Thyroid gland (tissue), 4 donors: ENCODE measurements around the gene OR5B21. TPM values are rescaled to one million over a fixed set of nuclear protein-coding genes. Genes with fewer than 3 reads are reported as not detected.

Source experiments
- DNase-seq, 2 donors: peaks; one replicate each; pipeline ENCODE4 v3.0.0-alpha.2; 2019
- H3K27ac ChIP-seq, 3 donors: fragments of 200-600 bp; sonication (generic); 1 replicate in 2 of 3; 2 replicates in 1 of 3; pipeline ENCODE4 v1.5.1; 2016 to 2019; ENCODE audit warnings: mild to moderate bottlenecking in 1 of 3, moderate library complexity in 1 of 3
- H3K27me3 ChIP-seq: fragments of 200-600 bp; sonication (generic); one replicate; pipeline ENCODE4 v1.5.1; 2019
- H3K36me3 ChIP-seq, 2 donors: fragments of 200-600 bp; sonication (generic); one replicate each; pipeline ENCODE4 v1.5.1; 2016 to 2019
- H3K4me1 ChIP-seq, 2 donors: fragments of 200-600 bp; sonication (generic); one replicate each; pipeline ENCODE4 v1.5.1; 2017 to 2019
- H3K4me3 ChIP-seq, 3 donors: fragments of 200-600 bp; sonication (generic); replicated peaks in 1 of 3; 1 replicate in 2 of 3; 2 replicates in 1 of 3; pipeline ENCODE4 v1.5.1; 2016; ENCODE audit warnings: mild to moderate bottlenecking in 1 of 3
- H3K9me3 ChIP-seq: fragments of 200-600 bp; sonication (generic); one replicate; pipeline ENCODE4 v1.5.1; 2017
- CTCF ChIP-seq, 6 experiments: fragments of 200-600 bp in 3 of 6; fragments of 450-650 bp in 3 of 6; sonication (generic) in 3 of 6; IDR thresholded peaks; one replicate each; pipeline ENCODE4 v1.5.1; 2016 to 2019; ENCODE audit warnings: antibody characterized with exemption in 6 of 6, mild to moderate bottlenecking in 2 of 6, inconsistent platforms in 1 of 6, moderate library complexity in 1 of 6
- POLR2A ChIP-seq, 2 donors: fragments of 450-650 bp; IDR thresholded peaks; one replicate each; pipeline ENCODE4 v1.6.1; 2017; ENCODE audit warnings: antibody characterized with exemption in 2 of 2, mild to moderate bottlenecking in 2 of 2, moderate library complexity in 1 of 2
- WGBS, 2 donors: methylation state at CpG; one replicate each; pipeline ENCODE4 v1.1.5; 2017; 5-methylcytosine and 5-hydroxymethylcytosine counted together
- intact Hi-C: fragments of 100-400 bp; cut with DNase I; formaldehyde crosslinking; loops from one replicate; pipeline ENCODE4 v1.15.1; 2023
- total RNA-seq, 4 donors: library from RNA; depleted of rRNA; stranded (reverse); fragments of >200 nt; gene quantifications; one replicate each; pipeline ENCODE4 v1.2.3, GENCODE V29; 2016

OR5B21 gene
- total RNA-seq, 4 donors from 2014 or later: not detected

DNA sequence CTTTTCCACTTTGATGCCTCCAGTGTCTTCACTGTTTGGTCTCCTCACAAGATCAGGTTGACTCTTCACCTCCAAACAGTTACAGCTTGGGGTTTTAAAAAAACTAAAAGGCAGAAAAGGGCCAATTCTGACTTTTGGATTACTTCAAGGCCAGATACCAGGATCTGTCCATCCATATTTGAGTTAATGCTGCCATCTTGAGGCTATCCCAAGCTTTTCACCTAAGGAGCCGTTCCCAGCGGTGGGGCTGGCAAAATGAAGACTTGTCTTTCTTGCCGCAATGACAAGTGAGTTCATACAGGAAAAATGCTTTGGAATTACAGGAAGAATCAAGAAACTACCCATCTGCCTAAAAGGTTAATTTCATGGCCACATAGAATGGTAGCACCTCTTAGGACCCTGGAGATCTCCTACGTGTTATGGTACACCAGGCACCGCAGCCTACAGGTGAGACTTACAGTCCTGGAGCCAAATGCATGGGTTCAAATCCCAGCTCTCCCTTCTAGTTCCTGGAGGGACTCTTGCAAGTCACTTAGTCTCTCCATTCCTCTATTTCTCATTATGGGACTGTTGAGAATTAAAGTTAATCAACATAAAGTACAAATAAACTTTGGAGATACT, 6.0 kb upstream of the OR5B21 start:
- 28 to 38% methylated on average over 5 of the region's 5 CpGs for WGBS, 2 donors
- TF ChIP-seq CTCF (IDR thresholded peaks at IDR 0.05): peak in 5 of 6 experiments; percentile 12 to 56 (median 49)
- no peak for TF ChIP-seq POLR2A (IDR thresholded peaks at IDR 0.05)
- H3K4me1 ChIP-seq: no peaks in the 10 kb centered on the region
- no peaks in the 10 kb centered on the region for H3K27me3 ChIP-seq
- DNase-seq: peak; percentile 14 to 24
- no peak overlapping the region for H3K27ac ChIP-seq
- no peaks in the 10 kb centered on the region for H3K9me3 ChIP-seq
- no peak overlapping the region for H3K4me3 ChIP-seq
- intact Hi-C loops: no loop called here
- H3K36me3 ChIP-seq: no peaks in the 10 kb centered on the region

DNA sequence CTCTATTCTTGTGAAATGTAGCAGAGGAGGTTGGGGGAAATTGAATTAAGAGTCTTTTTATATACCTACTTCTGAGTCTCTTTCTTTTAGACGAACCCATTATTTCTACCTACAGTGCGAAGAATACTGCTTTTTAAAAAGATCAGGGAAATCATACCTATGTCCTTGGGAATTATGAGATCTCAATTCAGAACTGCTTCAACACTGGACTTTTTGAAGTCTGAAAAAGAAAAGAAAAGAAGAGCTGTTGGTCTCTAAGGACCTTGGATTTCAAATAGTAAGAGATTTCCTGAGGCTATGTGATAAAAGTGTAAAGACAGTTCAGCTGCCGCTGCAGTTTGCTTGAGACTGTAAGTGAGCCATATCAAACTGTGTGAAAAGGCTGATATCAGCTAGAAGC, 3.7 kb upstream of the OR5B21 start:
- DNase-seq: no peak
- no peak overlapping the region for H3K27ac ChIP-seq
- H3K27me3 ChIP-seq: no peaks in the 10 kb centered on the region
- no peaks in the 10 kb centered on the region for H3K4me1 ChIP-seq
- no peaks in the 10 kb centered on the region for H3K9me3 ChIP-seq
- TF ChIP-seq POLR2A (IDR thresholded peaks at IDR 0.05): no peak
- no peak for TF ChIP-seq CTCF (IDR thresholded peaks at IDR 0.05)
- H3K36me3 ChIP-seq: no peaks in the 10 kb centered on the region
- H3K4me3 ChIP-seq: no peak overlapping the region
- WGBS, 2 donors: 90% methylated on average over 3 of the region's 3 CpGs
- intact Hi-C loops: no loop called here

GRCh38 chr11:58509748-58510147, 1.8 kb upstream of the OR5B21 start:
- TF ChIP-seq POLR2A (IDR thresholded peaks at IDR 0.05) (no peak), CTCF (IDR thresholded peaks at IDR 0.05) (no peak)
- Histone ChIP-seq H3K9me3 (no peaks in the 10 kb centered on the region), H3K4me1 (no peaks in the 10 kb centered on the region), H3K27ac (no peak overlapping the region), H3K36me3 (no peaks in the 10 kb centered on the region), H3K27me3 (no peaks in the 10 kb centered on the region), H3K4me3 (no peak overlapping the region)
- no peak for DNase-seq
- intact Hi-C loops: no loop called here
- 50 to 72% methylated on average over 1 of the region's 1 CpG for WGBS, 2 donors

DNA sequence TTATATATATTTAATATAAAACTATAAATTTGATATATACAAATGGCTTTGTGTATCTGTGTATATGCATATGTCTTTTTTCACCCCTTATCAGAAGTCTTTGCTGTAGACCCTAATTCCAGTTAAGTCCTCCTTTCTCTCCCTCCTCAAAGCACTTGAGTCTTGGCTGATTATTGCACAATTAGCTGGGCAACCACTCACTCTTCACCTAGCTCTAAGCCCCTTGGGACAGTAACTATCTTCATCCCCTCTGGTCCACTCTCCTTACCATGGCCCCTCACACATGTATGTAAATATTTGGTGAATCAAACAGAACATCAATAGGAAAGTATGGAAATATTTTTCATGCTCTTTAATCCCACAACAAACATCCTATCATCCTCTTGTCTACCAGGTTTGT, 909 bp upstream of the OR5B21 start:
- intact Hi-C loops: no loop called here
- no peak for TF ChIP-seq POLR2A (IDR thresholded peaks at IDR 0.05)
- TF ChIP-seq CTCF (IDR thresholded peaks at IDR 0.05): no peak
- Histone ChIP-seq H3K27ac (no peak overlapping the region), H3K9me3 (no peaks in the 10 kb centered on the region), H3K36me3 (no peaks in the 10 kb centered on the region), H3K4me3 (no peak overlapping the region), H3K4me1 (no peaks in the 10 kb centered on the region), H3K27me3 (no peaks in the 10 kb centered on the region)
- no peak for DNase-seq

DNA sequence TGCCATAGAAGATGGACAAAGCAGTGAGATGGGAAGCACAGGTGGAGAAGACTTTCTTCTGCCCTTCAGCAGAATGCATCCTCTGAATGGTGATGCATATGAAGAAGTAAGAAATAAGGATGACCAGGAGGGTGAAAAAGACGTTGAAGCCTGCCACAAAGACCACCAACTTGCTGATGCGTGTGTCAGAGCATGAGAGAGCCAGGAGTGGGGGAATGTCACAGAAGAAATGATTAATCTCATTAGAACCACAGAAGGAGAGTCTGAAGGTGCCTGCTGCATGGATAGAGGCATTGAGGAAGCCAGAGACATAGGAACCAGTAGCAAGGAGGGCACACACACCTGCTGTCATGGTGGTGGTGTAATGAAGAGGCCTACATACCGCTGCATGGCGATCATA, 550 bp downstream of the OR5B21 start:
- DNase-seq: no peak
- Histone ChIP-seq H3K27ac (no peak overlapping the region), H3K9me3 (no peaks in the 10 kb centered on the region), H3K36me3 (no peaks in the 10 kb centered on the region), H3K4me3 (no peak overlapping the region), H3K4me1 (no peaks in the 10 kb centered on the region), H3K27me3 (no peaks in the 10 kb centered on the region)
- intact Hi-C loops: no loop called here
- TF ChIP-seq POLR2A (IDR thresholded peaks at IDR 0.05): no peak
- no peak for TF ChIP-seq CTCF (IDR thresholded peaks at IDR 0.05)
- WGBS, 2 donors: 86 to 89% methylated on average over 4 of the region's 4 CpGs
